Stimulated activated CD4-positive, alpha-beta T cell treated with anti-CD3 and anti-CD28 coated beads, Interleukin-1b, Interleukin-23, amount 100 ng/mL, for 24 hours (primary cell): ENCODE measurements around the gene HELLS.
"Not testable (repeated sequence)": the region's sequence is repeated elsewhere in the genome, so short reads cannot be mapped to it uniquely, and the experiment has no call there.

Experiments used
- DNase-seq, 4 experiments: peaks; one replicate each; pipeline ENCODE4 v3.0.0-alpha.2; 2020; ENCODE audit warnings: low read depth in 4 of 4, low spot score in 1 of 4

HELLS gene

GRCh38 chr10:94607111-94607510 lies 61.5 kb downstream of the HELLS start:
- DNase-seq: no peak

GRCh38 chr10:94608559-94608958 lies 63.0 kb downstream of the HELLS start:
- no peak for DNase-seq

- DNase-seq: no peak
These were observed 69.0 kb downstream of the HELLS start for GRCh38 chr10:94614558-94614957.

DNA sequence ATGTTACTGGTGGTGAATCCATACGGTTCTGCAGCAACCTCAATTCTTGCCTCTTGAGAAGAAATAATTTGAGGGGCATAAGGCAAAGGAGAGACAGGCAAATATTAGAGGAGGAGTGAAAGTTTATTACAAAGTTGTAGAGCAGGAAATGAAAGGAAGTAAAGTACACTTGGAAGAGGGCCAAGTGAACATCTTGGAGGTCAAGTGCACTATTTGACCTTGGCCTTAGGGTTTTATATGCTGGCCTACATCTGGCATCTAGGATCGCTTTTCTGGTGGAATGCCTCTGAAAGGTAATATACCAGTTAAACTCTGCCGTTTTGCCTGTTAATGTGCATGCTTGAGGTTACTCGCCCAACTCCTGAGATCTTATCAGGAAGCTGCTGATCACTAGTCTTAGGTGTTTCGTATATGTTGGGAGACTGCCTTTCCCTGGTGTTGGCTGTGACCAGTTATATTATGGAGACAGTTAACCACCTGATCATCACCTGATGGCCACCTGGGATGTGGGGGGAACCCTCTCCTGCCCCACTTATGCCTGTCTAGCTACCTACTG lies 71.9 kb downstream of the HELLS start:
- no peak for DNase-seq

DNA sequence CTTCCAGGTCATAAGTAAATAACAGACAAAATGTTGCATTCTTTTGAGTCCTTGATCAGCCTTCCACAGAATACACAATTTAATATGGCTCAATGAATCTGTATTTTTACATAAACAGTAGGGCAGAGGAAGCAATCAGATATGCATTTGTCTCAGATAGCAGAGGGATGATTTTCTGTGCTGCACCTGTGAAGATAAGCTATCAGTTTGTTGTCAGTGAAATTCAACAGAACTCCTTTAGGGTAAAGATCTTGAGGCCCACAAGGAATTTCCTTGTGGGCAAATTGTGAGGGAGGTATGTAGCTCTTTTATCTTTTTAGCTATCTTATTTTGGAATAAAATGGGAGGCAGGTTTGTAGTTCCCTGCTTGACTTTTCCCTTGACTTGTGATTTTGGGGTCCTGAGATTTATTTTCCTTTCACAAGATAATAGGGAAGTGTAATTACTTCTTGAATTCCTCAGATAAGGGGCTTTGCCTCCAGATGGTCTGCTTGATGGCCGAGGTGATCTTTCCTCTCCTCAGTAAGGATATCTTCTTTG lies 77.1 kb downstream of the HELLS start:
- DNase-seq: no peak

DNA sequence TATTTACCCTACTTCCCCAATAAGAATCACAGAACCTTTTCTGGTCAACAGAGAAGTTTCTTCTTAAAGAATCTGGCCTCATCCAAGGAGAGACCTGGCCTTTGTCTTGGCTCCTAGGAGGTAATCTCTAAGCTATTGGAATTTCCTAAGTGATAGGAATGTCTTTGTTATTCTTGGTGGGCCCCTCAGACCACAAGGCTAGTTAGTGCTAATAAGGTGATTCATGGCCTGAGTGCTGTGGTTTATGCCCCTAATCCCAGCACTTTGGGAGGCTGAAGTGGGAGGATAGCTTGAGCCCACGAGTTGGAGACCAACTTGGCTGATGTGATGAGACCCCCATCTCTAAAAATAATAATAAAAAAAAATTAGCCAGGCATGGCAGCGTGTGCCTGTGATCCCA lies 78.0 kb downstream of the HELLS start:
- DNase-seq: no peak

GRCh38 chr10:94626476-94626875 lies 80.9 kb downstream of the HELLS start:
- DNase-seq: no peak

- DNase-seq: no peak
These were observed 81.9 kb downstream of the HELLS start for GRCh38 chr10:94627511-94627910.

DNA sequence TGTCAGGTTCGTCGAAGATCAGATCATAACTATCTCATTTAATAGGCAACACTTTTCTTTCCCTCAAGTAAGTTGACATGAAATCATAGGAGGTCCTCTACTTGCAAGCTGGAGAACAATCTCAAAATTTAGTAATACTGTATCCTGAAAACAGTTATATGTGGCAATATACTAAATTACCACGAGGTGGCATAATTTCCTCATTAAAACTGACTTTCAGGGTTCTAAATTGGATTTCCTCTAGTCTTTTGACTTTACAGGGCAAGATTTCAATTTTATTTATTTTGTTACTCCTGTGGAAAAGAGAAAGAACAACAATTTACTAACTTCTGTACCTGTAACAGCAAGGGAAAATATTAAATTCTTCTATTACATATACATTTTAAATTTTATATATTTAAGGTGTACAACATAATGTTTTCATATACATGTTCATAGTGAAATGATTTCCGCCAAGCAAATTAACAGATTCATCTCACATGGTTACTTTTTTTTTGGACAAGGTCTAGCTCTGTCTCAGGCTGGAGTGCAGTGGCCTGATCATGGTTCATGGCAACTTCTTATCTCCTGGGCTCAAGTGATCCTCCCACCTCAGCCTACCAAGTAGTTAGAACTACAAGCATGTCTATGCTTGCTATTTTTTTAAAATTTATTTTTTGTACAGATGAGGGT lies 84.6 kb downstream of the HELLS start:
- no peak for DNase-seq

DNA sequence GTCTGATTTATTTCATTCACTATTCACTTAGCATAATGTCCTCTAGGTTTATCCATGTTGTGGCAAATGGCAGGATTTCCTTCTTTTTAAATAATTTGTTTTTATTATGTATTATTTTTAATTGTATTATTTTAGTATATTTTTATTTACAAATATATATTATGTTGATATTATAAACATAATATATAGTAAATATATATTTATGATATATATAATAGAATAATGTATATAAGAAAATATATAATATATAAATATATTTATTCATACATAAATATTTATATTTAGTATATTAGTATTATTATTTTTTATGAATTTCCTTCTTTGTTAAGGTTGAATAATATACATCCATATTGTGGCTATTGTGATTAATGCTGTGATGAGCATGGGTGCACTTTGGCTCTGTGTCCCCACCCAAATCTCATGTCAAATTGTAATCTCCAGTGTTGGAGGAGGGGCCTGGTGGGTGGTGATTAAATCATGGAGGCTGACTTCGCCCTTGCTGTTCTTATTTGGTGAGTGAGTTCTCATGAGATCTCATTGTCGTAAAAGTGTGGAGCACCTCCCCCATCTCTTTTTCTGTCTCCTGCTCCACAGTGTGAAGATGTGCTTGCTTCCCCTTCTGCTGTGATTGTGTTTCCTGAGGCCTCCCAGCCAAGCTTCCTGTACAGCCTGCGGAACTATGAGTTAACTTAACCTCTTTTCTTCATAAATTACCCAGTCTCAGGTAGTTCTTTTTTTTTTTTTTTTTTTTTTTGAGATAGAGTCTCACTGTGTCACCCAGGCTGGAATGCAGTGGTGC lies 85.7 kb downstream of the HELLS start:
- no peak for DNase-seq

DNA sequence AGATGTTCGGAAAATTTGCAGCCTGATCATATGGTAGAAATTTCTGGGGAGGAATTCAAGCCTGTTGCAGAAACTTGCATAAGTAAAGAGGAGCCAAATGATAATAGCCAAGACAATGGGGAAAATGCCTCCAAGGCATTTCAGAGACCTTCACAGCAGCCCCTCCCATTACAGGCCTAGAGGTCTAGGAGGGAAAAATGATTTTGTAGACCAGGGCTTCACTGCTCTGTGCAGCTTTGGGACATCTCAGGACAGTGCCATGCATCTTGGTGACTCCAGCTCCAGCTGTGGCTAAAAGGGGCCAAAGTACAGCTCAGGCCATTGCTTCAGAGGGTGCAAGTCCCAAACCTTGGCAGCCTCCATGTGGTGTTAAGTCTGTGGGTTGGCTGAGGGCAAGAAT lies 87.4 kb downstream of the HELLS start:
- DNase-seq: no peak

- not testable (repeated sequence) for DNase-seq
These were observed 92.5 kb downstream of the HELLS start for GRCh38 chr10:94638097-94638496.

GRCh38 chr10:94639902-94640301 lies 94.3 kb downstream of the HELLS start:
- no peak for DNase-seq

- DNase-seq: no peak
These were observed 95.0 kb downstream of the HELLS start for GRCh38 chr10:94640562-94640961.

GRCh38 chr10:94641480-94641879 lies 95.9 kb downstream of the HELLS start:
- no peak for DNase-seq

GRCh38 chr10:94644352-94644751 lies 98.8 kb downstream of the HELLS start:
- DNase-seq: no peak

DNA sequence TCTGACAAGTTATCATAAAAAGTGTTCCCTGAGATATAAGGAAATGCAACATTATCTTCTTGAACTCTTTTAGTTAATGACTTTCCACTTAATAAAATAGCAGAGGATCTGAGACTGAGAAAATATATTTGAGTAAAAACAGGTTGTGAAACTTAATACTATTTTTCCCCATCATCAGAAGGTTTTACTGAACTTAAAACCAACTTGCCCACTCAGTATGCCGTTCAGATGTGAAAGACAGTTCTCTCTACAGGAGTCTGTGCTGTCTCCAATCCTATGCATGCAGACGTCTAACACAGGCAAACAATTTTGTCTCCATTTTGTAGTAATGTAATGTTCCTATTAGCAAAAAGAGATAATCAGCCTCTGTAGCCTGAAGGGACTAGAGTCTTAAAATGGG lies 99.7 kb downstream of the HELLS start:
- DNase-seq: no peak
